Stimulated activated CD4-positive, alpha-beta T cell treated with anti-CD3 and anti-CD28 coated beads, Interleukin-1b, Interleukin-23, amount 100 ng/mL, for 24 hours (primary cell): Measurements from ENCODE around the gene YPEL2.
"Not testable (repeated sequence)": the region's sequence is repeated elsewhere in the genome, so short reads cannot be mapped to it uniquely, and the experiment has no call there.

Source experiments
- DNase-seq, 4 experiments: peaks; one replicate each; pipeline ENCODE4 v3.0.0-alpha.2; 2020; ENCODE audit warnings: low read depth in 4 of 4, low spot score in 1 of 4

The YPEL2 gene

GRCh38 chr17:59375857-59376256 is 44.4 kb downstream of the YPEL2 start:
- DNase-seq, result no peak

GRCh38 chr17:59376506-59376905 is 45.1 kb downstream of the YPEL2 start:
- no peak for DNase-seq

GRCh38 chr17:59377410-59377809 is 46.0 kb downstream of the YPEL2 start:
- DNase-seq, result no peak

GRCh38 chr17:59378675-59379074 is 47.2 kb downstream of the YPEL2 start:
- no peak for DNase-seq

- DNase-seq, result no peak
These were observed 49.0 kb downstream of the YPEL2 start for GRCh38 chr17:59380474-59380873.

- DNase-seq, result no peak
These were observed 50.5 kb downstream of the YPEL2 start for GRCh38 chr17:59381716-59382570.

- DNase-seq, result no peak
These were observed 52.4 kb downstream of the YPEL2 start for GRCh38 chr17:59383893-59384292.

GRCh38 chr17:59387351-59388068 is 56.1 kb downstream of the YPEL2 start:
- DNase-seq, result no peak

- no peak for DNase-seq
These were observed 56.7 kb downstream of the YPEL2 start for GRCh38 chr17:59388069-59388556.

GRCh38 chr17:59389066-59389465 is 57.6 kb downstream of the YPEL2 start:
- DNase-seq, result no peak

- DNase-seq, result no peak
These were observed 59.6 kb downstream of the YPEL2 start for GRCh38 chr17:59391021-59391420.

GRCh38 chr17:59392973-59393679 is 61.7 kb downstream of the YPEL2 start:
- no peak for DNase-seq

- DNase-seq, result not testable (repeated sequence)
These were observed 62.4 kb downstream of the YPEL2 start for GRCh38 chr17:59393742-59394410.

- DNase-seq, result no peak
These were observed 64.8 kb downstream of the YPEL2 start for GRCh38 chr17:59396134-59396826.

GRCh38 chr17:59397316-59398073 is 66.0 kb downstream of the YPEL2 start:
- no peak for DNase-seq

- DNase-seq, result no peak
These were observed 68.5 kb downstream of the YPEL2 start for GRCh38 chr17:59399914-59400313.

- DNase-seq, result no peak
These were observed 69.4 kb downstream of the YPEL2 start for GRCh38 chr17:59400858-59401257.

GRCh38 chr17:59401274-59401673 is 69.8 kb downstream of the YPEL2 start:
- no peak for DNase-seq

- no peak for DNase-seq
These were observed 70.3 kb downstream of the YPEL2 start for GRCh38 chr17:59401725-59402124.

- no peak for DNase-seq
These were observed 71.3 kb downstream of the YPEL2 start for GRCh38 chr17:59402760-59403159.
